Fibroblast of the conjunctiva (primary cell): ENCODE results near the gene DENND2D.

Experiments used
- DNase-seq: peaks from one replicate; pipeline ENCODE4 v3.0.0-alpha.2; 2010; ENCODE audit warnings: low read depth

DENND2D gene, protein sequence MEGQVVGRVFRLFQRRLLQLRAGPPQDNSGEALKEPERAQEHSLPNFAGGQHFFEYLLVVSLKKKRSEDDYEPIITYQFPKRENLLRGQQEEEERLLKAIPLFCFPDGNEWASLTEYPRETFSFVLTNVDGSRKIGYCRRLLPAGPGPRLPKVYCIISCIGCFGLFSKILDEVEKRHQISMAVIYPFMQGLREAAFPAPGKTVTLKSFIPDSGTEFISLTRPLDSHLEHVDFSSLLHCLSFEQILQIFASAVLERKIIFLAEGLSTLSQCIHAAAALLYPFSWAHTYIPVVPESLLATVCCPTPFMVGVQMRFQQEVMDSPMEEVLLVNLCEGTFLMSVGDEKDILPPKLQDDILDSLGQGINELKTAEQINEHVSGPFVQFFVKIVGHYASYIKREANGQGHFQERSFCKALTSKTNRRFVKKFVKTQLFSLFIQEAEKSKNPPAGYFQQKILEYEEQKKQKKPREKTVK

DNA sequence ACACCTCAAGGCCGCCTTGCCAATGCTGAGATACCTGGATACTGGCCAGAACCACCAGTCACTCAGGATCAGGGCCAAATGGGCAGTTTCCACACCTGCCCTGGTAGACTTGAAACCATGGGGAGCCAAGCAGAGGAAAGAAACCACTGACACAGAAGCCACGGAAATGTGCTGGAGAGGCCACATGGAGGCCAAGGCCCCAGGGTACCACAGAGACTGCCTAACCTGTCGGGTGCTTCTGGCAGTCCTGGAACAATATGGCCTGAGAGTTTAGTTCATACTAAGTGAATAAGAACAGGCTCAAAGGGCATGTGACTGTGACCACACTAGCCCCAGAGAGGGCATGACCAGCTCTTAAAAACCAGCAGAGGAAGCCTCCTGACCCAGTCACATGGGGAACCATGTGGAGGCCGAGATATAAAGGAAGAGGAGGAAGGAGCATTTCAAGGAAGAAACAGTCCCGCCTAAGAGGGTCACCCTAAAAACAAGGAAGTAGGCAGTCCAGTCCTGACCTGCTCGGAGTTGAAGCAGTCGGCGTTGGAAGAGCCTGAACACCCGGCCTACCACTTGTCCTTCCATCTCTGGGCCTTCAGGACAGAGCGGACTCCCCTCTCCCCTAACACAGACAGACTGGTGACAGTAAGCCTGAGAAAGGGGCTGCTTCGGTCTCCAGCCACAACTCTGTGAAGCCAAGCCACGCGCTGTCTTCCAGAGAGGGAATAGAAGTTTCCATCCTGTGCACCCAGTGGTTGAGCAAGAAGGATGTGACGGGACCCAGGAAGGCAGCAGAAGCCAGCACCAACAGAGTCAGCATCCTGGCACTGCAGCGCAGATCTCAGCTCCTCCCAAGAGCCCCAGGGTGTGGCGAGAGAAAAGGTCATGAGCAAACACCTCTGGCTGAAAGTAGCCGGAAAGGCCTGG lies at the start of gene DENND2D:
TSS of gene DENND2D (minus strand) at position 766 of the 921 bp plus-strand sequence. CDS start at position 579, 187 bp downstream.
- no peak for DNase-seq

DNA sequence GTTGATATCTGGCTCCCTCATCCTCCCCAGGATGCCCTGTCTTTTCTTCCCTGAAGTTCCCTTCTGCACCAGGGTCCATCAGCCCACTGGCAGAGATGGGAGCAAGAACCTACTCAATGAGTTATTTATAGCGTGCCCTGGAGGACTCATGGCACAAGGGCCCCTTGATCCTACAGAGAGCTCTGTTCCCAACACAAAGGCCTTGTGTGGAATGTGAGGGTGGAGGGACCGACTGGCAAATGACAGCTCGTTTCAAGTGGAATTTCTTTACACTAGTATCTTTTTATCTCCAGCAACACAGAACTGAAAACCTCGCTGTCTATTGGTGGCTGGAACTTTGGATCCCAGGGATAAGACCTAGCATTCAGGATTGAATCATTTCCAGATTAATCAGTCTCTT lies 49.5 kb upstream of the DENND2D start:
- no peak for DNase-seq

DNA sequence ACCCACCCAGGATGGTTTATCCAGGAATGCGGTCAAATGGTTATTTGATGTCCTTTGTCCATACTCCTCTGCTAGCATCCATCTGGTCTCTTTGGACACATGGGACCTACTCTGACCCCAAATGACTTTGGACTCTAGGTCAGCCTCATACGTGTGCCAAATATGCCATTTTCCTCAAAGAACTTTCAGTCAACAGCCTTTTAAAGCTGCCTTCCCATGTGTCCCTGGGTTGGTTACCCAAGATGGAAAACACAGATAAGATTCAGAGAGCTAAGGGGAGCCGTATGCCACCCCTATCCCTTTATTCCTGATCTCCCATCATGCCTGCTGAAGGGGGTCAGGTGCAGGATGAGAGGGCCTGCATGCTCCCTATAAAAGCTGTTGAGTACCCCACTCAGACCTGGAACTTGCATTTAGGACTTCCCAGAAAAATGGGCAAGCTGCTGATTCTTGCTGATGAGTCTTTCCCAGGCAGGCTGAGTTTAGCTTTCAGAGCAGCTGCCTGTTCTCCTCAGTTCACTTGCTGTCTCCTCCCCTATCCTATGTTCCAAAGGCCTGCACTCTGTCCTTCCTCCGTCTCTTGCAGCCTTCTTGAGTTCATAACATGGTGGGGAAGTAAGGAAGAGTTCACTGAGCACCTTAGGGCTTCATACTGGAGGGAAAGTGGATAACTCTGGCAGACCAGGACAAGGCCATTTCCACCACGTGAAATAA lies 46.8 kb upstream of the DENND2D start:
- DNase-seq = no peak

DNA sequence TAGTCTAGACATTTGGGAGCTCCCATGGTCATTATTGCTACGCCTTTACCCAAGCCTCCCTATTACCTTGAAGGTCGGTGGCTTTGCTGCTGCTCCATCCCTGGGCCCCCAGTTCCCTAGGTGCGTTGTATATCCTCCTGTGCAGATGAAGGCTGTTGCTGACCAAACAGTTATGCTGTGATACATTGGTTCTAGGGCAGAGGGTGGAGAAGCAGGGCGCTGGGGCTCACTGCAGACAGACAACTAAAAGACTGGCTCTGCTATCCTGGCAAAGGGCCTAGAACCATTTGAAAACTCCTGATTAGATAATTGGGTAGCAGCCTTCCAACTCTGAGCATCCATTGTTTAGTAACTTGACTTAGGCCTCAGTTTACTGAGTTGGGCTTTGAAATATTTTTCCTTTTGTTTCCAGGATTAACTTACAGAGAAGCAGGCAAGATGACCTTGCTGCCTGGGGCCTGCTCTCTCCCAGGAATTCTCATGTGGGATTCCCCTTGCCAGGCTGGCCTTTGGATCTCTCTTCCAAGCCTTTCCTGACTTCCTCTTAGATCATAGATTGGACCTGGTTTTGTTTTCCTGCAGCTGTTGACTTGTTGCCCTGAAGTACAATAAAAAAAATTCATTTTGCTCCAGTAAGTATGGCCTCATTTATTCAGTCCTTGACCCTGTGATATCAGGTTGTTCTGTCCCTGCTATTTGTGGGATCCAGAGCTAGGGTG lies 42.5 kb upstream of the DENND2D start:
- DNase-seq = no peak

DNA sequence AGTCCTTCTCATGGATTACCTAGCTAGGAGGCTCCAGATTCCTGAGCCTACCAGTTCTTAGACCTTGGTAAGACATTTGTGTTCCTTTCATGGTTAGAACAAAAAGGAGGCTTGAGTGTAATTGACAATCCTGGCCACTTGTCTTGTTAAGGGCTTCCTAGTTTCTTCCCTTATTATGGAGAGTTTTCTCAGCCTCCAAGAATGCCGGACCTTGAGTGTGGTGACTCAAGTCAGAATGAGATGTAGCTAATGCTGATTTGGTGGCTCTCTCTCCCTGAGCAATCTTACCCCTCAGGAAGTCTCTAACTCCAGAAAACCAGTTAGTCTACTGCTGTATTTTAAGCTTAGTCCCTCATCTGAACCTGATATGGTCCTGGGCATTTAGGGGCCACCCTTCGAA lies 41.4 kb upstream of the DENND2D start:
- no peak for DNase-seq

DNA sequence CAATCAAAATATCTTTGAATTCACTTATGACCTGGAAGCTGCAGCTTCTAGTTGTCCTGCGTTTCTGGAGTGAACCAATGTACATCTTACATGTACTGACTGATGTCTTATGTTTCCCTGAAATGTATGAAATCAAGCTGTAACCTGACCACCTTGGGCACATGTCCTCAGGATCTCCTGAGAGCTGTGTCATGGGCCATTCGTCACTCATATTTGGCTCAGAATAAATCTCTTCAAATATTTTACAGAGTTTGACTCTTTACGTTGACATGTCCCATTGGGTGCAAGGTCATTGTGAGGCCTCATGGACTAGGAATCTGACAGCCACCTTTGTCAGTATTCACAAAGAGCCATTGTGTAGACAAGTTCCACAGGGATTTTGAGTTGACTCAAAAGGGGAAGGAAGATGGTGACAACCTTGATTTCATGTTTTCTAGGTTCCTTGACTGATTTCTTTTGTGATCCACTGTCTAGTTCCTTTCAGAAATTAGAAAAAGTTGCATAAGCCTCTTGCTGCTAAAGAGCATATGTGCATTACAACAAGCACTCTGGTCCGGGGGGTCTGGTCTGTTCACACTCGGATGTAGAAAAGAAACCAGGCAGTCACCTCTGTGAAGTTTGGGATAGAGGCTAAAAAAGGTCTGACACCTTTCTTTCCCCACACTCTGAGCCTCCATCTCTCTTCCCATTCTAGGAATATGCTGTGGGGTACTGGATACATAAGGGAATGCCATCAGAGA lies 37.8 kb upstream of the DENND2D start:
- DNase-seq = no peak

DNA sequence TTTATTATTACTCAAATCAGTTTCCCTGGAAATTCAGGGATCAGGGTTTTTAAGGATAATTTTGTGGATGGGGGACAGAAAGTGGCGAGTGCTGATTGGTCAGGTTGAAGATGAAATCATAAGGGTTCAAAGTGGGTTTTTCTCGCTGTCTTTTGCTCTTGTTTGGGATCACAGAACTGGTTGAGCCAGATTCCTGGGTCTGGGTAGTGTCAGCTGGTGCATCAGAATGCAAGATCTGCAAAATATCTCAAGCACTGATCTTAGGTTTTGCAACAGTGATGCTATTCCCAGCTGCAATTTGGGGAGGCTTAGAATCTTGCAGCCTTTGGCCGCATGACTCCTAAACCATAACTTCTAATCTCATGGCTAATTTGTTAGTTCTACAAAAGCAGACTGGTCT lies 36.4 kb upstream of the DENND2D start:
- no peak for DNase-seq

DNA sequence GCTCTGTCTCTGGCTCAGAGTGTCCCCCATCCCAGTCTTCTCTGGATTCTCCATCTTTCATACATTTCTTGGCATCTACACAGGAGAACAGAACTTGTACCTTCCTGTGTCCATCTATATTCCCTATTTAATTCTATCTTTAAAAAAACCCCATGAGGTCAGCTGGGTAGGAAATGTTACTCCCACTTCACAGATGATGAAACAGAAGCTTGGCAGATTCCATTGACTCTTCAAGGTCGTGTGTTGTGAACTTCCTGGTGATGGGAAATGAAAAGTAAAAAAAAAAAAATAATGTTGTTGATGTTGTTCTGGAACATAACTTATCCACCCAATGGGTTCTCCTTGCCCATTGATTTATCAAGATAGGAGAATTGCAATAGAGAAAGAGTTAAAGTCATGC lies 35.9 kb upstream of the DENND2D start:
- no peak for DNase-seq

DNA sequence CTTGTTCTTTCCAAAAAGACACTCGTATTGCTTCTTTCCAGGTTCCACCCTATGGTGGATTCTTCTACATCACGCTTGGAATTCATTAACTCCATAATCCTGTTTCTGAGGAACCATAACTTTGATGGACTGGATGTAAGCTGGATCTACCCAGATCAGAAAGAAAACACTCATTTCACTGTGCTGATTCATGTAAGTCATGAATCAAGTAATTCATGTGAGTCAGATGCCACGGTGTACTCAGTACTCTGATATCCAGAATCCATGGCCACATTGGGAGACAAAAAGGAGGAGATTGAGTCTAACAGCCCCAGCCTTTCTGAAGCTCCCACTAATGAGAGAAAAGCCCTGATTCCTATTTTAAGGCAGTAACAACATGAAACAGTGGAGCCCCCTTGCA lies 34.4 kb upstream of the DENND2D start:
- no peak for DNase-seq

DNA sequence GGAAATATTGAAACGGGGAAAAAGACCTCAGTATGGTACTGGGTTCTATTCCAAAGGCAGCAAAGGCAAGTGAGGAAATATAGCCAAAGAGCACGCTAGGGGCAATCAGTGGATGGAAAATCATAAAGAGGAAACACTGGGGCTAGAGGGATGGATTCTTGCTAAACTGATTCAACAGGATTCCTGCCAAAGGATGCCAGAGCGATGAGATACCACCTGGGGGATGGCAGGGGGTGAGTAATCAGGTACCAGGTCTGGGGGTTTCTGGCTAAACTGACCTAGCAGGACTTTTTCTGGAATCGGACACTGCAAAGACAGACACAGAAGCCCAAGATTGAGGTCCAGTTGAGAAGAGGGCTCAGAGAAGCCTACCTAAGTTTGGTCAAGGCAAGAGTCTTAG lies 33.8 kb upstream of the DENND2D start:
- no peak for DNase-seq

DNA sequence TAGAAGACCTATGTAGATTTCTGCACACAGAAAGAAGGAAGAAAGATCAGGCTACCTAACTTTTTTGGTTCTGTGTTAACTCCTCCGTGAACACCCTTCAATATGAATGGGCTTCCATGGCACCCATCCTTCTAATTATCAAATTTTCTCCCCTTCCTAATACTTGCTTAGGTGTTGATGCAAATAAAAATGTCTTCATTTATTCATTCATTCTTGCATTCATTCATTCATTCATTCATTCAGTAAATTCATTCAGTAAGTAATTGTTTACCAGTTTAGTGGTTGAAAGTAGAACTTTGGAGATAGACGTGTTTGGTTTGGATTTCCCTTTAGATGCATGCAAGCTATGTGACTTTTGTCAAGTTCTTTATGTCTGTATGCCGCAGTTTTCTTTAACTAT lies 31.7 kb upstream of the DENND2D start:
- DNase-seq = no peak

DNA sequence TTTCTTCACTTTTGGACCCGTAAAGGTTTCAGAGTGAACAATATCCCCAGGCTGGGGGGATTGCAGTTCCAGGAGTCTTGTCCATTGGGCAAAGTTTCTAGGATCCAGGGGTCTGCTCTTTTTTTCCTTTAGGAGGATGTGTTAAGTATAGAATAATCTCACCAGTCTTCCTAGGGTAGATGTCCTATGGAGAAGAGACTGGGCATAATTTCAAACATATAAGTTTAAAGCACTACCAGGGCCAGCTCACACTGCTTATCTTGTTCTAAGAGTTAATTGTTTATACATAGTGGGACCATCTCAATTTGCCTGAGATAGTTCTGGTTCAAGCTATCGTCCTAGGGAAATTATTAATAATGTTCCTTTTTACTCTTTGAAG lies 28.3 kb upstream of the DENND2D start:
- DNase-seq = no peak

DNA sequence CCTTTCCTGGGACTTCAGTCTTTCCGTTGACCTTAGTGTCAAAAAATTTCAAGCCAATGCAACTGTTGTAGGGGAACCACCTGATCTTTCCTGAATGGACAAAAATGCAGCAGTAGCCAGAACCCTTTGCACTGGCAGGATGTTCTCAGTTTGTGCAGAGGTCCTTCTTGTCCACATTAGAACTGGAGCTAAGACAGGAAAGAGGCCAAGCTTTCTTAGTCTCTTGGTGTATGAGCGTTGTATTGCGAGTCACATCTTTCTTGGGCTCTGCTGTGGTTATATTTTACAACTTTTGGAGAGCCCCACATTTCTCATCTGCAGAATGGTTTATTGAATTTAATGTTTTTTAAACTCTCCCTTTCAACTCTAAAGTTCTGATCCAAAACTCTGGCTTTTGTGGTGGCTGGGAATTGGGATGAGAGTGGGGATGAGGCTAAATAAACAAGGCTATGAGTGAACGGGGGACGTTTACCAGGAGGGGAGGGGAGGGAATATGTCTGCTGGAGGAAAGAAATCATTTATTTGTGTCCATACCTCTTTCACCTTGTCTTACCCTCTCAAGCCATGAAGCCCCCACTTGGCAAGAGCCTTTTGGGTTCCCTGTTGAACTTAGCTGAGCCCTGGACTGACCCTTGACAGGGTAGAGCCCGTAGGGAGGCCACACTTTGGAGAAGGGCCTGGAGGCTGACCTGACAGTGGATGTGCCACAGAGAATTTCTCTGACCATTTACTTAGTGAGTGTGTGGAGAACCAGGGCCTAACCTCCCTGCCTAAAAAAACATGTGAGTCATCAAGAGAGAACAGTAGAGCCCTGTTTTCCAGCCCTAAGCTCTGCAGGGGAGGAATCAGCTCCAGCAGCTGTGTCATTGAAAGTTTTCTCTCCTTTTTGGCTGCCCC lies 27.7 kb upstream of the DENND2D start:
- DNase-seq = peak; percentile 82

DNA sequence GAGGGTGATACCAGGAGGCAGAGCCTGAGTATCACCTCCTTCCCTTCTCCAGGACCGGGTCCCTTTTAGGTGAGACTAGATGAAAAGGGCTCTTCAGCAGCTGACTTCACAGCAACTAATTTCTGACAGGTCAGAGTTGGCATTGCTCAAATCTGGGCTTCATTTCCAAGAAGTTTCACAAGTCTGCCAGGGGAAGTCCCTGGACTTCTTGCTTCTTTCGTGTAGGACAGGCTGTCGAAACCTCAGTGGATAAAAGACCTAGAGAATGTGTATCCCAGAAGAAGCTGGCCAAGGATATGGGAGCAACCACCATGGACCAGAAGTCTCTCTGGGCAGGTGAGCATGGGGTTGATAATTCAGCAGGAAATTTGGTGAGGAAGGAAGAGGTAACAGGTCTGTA lies 27.0 kb upstream of the DENND2D start, which contains the start of gene CHI3L2:
TSS of gene CHI3L2 (plus strand) at position 280 of the 400 bp plus-strand sequence. CDS start at position 297, 17 bp downstream.
- DNase-seq = peak; percentile 39

DNA sequence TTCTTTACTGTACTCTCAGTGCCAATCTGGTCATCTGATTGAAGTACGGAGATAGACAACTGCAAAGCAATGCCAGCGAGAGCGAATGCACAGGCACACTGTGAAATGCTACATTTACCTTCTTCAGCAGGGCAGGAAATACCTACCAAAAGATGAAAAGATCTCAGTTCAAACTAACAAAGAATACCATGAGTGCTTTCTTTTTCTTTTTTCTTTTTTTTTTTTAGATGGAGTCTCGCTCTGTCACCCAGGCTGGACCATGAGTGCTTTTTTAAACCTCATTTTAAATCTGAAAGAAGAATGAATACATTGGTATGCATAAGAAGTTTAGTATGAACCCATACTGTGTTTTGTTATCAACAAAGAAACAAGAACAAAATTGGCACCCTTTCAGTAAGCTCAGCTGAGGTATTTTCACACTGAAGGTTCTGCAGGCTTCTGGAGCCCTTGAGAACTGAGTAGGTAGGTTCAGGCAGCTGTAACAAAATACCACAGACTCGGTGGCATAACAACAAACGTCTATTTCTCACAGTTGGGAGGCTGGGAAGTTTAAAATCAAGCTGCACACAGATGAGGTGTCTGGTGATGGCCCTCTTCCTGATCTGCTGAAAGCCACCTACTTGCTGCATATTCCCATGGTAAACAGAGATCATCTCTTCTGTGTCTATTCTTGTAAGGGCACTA lies 25.4 kb upstream of the DENND2D start:
- DNase-seq = no peak

DNA sequence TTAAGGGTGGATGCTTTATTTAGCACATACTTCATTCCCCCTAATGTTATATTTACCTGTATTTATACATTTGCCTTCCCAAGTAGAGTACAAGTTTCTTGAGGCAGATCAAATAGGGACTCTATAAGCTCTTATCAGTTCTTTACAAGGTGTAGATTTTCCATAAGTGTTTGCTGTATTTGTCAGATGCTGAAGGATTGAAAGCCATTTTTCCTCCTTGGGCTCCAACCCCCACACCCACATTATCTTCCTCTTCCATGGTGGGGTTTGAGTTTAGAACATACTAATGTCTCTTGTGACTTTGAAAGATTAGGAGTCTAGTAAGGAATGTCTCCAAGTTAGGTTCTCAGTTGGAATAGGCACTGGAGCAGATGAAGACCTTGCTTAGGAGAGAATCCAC lies 24.6 kb upstream of the DENND2D start:
- no peak for DNase-seq

DNA sequence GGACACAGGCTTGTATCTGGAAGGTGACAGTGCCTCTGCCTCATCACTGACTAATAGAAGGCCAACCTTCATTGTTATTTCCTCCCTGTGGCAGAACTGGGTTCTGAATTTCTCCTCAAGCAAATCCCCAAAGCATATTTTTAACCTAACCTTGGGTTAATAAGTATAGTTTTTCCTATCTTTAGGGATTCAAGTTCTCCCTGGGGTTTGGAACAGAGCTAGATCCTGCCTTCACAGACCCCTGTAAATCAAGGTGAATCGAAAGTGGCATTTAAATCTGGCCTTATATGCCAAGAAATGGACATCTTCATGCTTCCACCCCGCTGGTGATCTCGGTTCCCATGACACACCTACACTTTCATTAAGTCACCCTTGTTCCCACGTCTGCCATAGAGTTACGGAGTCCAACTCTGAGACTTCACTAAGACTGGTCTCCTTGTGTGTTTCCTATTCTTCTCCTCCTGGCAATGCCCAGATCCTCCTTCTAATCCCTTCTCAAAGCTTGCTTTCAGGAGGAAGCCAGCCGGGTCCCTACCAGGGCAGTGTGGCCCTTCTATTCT lies 22.8 kb upstream of the DENND2D start:
- DNase-seq = no peak

DNA sequence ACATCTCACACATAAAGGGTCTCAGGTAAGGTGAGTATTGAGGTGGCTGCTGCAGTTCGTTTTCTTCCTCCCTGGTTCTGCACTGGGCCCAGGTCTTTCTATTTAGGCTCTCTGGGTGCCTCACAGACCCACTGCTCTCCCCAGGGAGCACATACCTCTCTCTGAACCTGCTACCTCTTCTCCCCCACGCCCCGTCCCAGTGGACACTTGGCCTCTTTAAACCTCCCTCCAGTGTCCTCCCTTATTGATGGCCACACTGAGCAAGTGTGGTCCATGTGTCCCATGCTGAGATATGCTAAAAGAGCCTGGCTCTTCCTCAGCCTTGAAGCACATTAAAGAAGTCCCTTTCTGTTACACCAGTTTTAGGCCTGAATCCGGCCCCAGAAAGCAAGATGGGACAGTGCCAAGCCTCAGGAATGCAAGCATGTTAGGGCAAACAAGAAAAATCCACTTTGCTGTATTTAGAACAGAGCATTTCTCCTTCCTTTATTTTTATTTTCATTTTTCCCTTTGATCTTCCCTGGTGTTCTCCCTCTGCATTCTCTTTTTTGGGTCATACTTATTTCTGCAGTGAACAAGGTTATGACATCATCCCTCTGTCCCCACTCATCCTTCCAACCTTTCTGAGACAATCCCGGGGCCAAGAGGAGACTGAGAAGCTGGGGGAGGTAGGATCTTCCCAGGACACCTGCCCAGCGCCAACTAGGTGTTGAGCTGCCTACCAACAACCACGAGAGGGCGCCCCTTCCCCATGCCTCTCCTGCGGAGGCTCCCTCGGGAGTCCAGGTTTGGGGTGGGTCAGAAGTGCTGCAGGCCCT lies 22.1 kb upstream of the DENND2D start:
- peak; percentile 29 for DNase-seq
